Placental pericyte (primary cell): ENCODE measurements around the gene EMID1. TPM values are rescaled to one million over a fixed set of nuclear protein-coding genes. Genes with fewer than 3 reads are reported as not detected.

Experiments used
- small RNA-seq: library from RNA; depleted of rRNA; stranded (forward); fragments of <200 nt; gene quantifications from one replicate; pipeline ENCODE3, GENCODE V24; 2012; ENCODE audit warnings: low replicate concordance
- total RNA-seq: library from RNA; depleted of rRNA; stranded (reverse); fragments of >200 nt; gene quantifications from 2 replicates; pipeline ENCODE4 v1.2.3, GENCODE V29; 2012

Gene EMID1
- total RNA-seq, result not detected in 2 replicates

GRCh38 chr22:29205594-29206371 lies at the start of gene EMID1:
TSS of gene EMID1 (plus strand) at chr22:29205896. CDS start at chr22:29206039, 143 bp downstream.

GRCh38 chr22:29267858-29268510 lies 62.3 kb downstream of the EMID1 start, which contains the start of the genes EWSR1 and RHBDD3:
TSS of gene EWSR1 (plus strand) at chr22:29268268. CDS start at chr22:29268337, 69 bp downstream.
TSS of gene RHBDD3 (minus strand) at chr22:29267981. CDS start at chr22:29265626, 2,355 bp downstream.

GRCh38 chr22:29306175-29306834 lies 100.6 kb downstream of the EMID1 start, which contains the start of gene GAS2L1:
TSS of gene GAS2L1 (plus strand) at chr22:29306650. CDS start at chr22:29308106, 1,456 bp downstream.

Small RNAs within 50 kb of the gene (small RNA-seq; reads per million reads assigned to genes)
- gene RNU6-1219P, result not detected

Other genes starting within 250 kb of the EMID1 start
- gene C22orf31, start 144.1 kb upstream of the EMID1 start, total RNA-seq, result not detected in 2 replicates
- 7.0 and 12.0 TPM in 2 replicates for gene KREMEN1, start 132.9 kb upstream of the EMID1 start, total RNA-seq
- 21.2 and 37.4 TPM in 2 replicates for gene RHBDD3, start 62.1 kb downstream of the EMID1 start, total RNA-seq
- gene EWSR1, start 62.4 kb downstream of the EMID1 start, total RNA-seq, result 154 and 257 TPM in 2 replicates
- gene GAS2L1, start 100.8 kb downstream of the EMID1 start, total RNA-seq, result 9.4 and 42.7 TPM in 2 replicates
- gene RASL10A, start 109.8 kb downstream of the EMID1 start, total RNA-seq, result not detected in 2 replicates
- gene AP1B1, start 182.7 kb downstream of the EMID1 start, total RNA-seq, result 58.9 and 95.5 TPM in 2 replicates
- not detected in 2 replicates for gene RFPL1, start 232.7 kb downstream of the EMID1 start, total RNA-seq